Adrenal gland (tissue), 5 donors: ENCODE measurements around the gene ENTPD8.

ENCODE experiments used
- POLR2A ChIP-seq, 2 donors: fragments of 450-650 bp; IDR thresholded peaks; one replicate each; pipeline ENCODE4 v1.6.1; 2017; ENCODE audit warnings: antibody characterized with exemption in 2 of 2, mild to moderate bottlenecking in 2 of 2, moderate library complexity in 1 of 2
- TF ChIP-seq, protein P1 (sequence below), 6 experiments: fragments of 450-650 bp in 4 of 6; fragments of 200-600 bp in 2 of 6; sonication (generic) in 1 of 6; IDR thresholded peaks; 1 replicate in 5 of 6; 2 replicates in 1 of 6; pipeline versions ENCODE4 v1.5.1 to v1.8.0; 2016 to 2021; ENCODE audit warnings: antibody characterized with exemption in 6 of 6, mild to moderate bottlenecking in 2 of 6, moderate library complexity in 1 of 6
- donor health status: DM: no; HTN: no; CAD: no.

DNA sequence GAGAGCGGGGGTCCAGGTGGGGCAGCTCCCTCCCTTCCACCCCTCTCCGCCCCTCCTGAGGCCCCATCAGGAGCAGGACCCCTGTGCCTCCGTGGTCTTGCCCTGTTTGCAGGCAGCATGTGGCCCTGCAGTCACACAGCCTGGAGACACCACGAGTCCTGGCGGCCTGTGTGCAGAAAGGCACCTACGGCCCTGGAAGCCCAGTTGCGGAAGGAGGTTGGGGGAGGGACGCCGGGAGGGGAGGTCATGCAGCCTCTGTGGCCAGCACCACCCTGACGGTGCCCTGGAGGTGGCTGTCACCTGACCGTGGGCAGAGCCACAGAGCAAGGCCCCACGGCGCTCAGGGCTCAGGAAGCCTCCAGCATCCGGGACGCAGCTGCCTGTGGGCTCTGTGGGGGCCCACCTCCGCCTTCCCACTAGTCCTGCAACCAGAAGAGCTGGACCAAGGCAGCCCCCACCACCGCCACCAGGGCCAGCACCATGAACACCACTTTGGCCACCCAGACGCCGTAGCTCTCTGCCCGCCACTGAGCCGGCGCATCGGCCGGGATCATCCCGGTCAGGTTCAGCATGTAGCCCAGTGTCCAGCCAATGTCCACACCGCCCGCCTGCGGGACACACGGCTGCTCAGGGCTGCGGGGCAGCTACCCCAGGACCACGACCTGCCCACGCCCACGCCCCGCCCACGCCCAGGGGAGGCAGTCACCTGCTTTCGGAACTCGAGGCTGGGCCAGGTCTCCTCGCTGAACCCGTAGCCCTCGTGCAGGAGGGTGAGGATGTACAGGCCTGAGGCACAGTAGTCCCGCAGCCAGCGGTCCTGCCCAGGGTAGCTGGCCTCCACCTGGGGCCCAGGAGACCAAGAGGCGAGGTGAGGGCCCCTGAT, 6.4 kb downstream of the ENTPD8 start:
- TF ChIP-seq, protein P1, sequence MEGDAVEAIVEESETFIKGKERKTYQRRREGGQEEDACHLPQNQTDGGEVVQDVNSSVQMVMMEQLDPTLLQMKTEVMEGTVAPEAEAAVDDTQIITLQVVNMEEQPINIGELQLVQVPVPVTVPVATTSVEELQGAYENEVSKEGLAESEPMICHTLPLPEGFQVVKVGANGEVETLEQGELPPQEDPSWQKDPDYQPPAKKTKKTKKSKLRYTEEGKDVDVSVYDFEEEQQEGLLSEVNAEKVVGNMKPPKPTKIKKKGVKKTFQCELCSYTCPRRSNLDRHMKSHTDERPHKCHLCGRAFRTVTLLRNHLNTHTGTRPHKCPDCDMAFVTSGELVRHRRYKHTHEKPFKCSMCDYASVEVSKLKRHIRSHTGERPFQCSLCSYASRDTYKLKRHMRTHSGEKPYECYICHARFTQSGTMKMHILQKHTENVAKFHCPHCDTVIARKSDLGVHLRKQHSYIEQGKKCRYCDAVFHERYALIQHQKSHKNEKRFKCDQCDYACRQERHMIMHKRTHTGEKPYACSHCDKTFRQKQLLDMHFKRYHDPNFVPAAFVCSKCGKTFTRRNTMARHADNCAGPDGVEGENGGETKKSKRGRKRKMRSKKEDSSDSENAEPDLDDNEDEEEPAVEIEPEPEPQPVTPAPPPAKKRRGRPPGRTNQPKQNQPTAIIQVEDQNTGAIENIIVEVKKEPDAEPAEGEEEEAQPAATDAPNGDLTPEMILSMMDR (IDR thresholded peaks at IDR 0.05): no peak
- TF ChIP-seq POLR2A (IDR thresholded peaks at IDR 0.05): no peak
